ENCODE data around the gene ZNF766. TPM values are rescaled to one million over a fixed set of nuclear protein-coding genes. Genes with fewer than 3 reads are reported as not detected.

The ZNF766 gene
- total and polyA plus RNA-seq, 2 of the 13 experiments (the other 11 are each of a cell fraction or from before 2014, with no cell fraction given), result 5.2 to 10.3 TPM

- TF ChIP-seq PHF20 (CRISPR knock-in tag; IDR thresholded peaks at IDR 0.05), result peak; percentile 75
- TF ChIP-seq TBL1XR1 (IDR thresholded peaks at IDR 0.05; ENCODE audit: borderline replicate concordance, low read length, partially characterized antibody), result no peak
- TF ChIP-seq KMT2B (CRISPR knock-in tag; IDR thresholded peaks at IDR 0.05), result no peak
- TF ChIP-seq ZFY (CRISPR knock-in tag; IDR thresholded peaks at IDR 0.05), result peak; percentile 17; the same call in 1 of the 2 replicates
- TF ChIP-seq MEIS2 (CRISPR knock-in tag; IDR thresholded peaks at IDR 0.05), result no peak
- TF ChIP-seq PHF8 (CRISPR knock-in tag; IDR thresholded peaks at IDR 0.05), result peak; percentile 76
- TF ChIP-seq CBX1 (IDR thresholded peaks at IDR 0.05; ENCODE audit: low read depth), result no peak
- TF ChIP-seq KMT2A (CRISPR knock-in tag; IDR thresholded peaks at IDR 0.05), result no peak
- TF ChIP-seq ZNF720 (CRISPR knock-in tag; IDR thresholded peaks at IDR 0.05), result no peak
- TF ChIP-seq ZNF777 (CRISPR knock-in tag; IDR thresholded peaks at IDR 0.05), result no peak
- no peak for TF ChIP-seq ZNF776 (CRISPR knock-in tag; IDR thresholded peaks at IDR 0.05)
- peak; percentile 74; the same call in 1 of the 2 replicates for TF ChIP-seq PAWR (CRISPR knock-in tag; IDR thresholded peaks at IDR 0.05; ENCODE audit: borderline replicate concordance)
- peak; percentile 69 for TF ChIP-seq SAP130 (CRISPR knock-in tag; IDR thresholded peaks at IDR 0.05; ENCODE audit: low read depth)
- no peak for TF ChIP-seq ZNF598 (CRISPR knock-in tag; IDR thresholded peaks at IDR 0.05; ENCODE audit: borderline replicate concordance)
- TF ChIP-seq MED13 (CRISPR knock-in tag; IDR thresholded peaks at IDR 0.05), result peak; percentile 21; the same call in 1 of the 2 replicates
- 0 out of 2 replicates have a peak, but pooled peaks have one; percentile 59 for TF ChIP-seq ZC3H13 (CRISPR knock-in tag; IDR thresholded peaks at IDR 0.05)
- no peak for TF ChIP-seq ZNF143 (CRISPR knock-in tag; IDR thresholded peaks at IDR 0.05)
- TF ChIP-seq MYPOP (CRISPR knock-in tag; IDR thresholded peaks at IDR 0.05), result 0 out of 2 replicates have a peak, but pooled peaks have one; percentile 7
- TF ChIP-seq CSRNP1 (CRISPR knock-in tag; IDR thresholded peaks at IDR 0.05), result no peak
- TF ChIP-seq ZMYM4 (CRISPR knock-in tag; IDR thresholded peaks at IDR 0.05), result peak; percentile 21; the same call in 1 of the 2 replicates
- TF ChIP-seq SALL1 (CRISPR knock-in tag; IDR thresholded peaks at IDR 0.05), result peak; percentile 37; the same call in 1 of the 2 replicates
- 0 out of 2 replicates have a peak, but pooled peaks have one; percentile 63 for TF ChIP-seq NFIB (CRISPR knock-in tag; IDR thresholded peaks at IDR 0.05; ENCODE audit: borderline replicate concordance)
- TF ChIP-seq SETDB1 (CRISPR knock-in tag; IDR thresholded peaks at IDR 0.05; ENCODE audit: borderline replicate concordance), result no peak
- 0 out of 2 replicates have a peak, but pooled peaks have one; percentile 24 for TF ChIP-seq PCBP1 (IDR thresholded peaks at IDR 0.05; ENCODE audit: borderline replicate concordance, low read depth, low read length)
- TF ChIP-seq ZBTB20 (CRISPR knock-in tag; IDR thresholded peaks at IDR 0.05; ENCODE audit: borderline replicate concordance, low read depth), result 0 out of 2 replicates have a peak, but pooled peaks have one; percentile 36
- no peak for TF ChIP-seq SATB2 (CRISPR knock-in tag; IDR thresholded peaks at IDR 0.05)
- TF ChIP-seq PBX2 (CRISPR knock-in tag; IDR thresholded peaks at IDR 0.05), result no peak
- no peak for TF ChIP-seq LBX2 (CRISPR knock-in tag; IDR thresholded peaks at IDR 0.05; ENCODE audit: borderline replicate concordance)
Observed at GRCh38 chr19:52296773-52297600, 27.6 kb downstream of the ZNF766 start, which contains the start of gene ZNF480 (continued).
